ENCODE results near the gene AKR1B1.

The AKR1B1 gene

GRCh38 chr7:134463751-134464150, 4.9 kb upstream of the AKR1B1 start:
- no peak overlapping the region for H3K4me3 ChIP-seq (replicated peaks; ENCODE audit: low read depth, low read length)
- TF ChIP-seq, protein P1, sequence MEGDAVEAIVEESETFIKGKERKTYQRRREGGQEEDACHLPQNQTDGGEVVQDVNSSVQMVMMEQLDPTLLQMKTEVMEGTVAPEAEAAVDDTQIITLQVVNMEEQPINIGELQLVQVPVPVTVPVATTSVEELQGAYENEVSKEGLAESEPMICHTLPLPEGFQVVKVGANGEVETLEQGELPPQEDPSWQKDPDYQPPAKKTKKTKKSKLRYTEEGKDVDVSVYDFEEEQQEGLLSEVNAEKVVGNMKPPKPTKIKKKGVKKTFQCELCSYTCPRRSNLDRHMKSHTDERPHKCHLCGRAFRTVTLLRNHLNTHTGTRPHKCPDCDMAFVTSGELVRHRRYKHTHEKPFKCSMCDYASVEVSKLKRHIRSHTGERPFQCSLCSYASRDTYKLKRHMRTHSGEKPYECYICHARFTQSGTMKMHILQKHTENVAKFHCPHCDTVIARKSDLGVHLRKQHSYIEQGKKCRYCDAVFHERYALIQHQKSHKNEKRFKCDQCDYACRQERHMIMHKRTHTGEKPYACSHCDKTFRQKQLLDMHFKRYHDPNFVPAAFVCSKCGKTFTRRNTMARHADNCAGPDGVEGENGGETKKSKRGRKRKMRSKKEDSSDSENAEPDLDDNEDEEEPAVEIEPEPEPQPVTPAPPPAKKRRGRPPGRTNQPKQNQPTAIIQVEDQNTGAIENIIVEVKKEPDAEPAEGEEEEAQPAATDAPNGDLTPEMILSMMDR (IDR thresholded peaks at IDR 0.05; ENCODE audit: low read depth, low read length, missing control alignments): no peak
- DNase-seq (ENCODE audit: extremely low read depth, low read depth): no peak

- no peak overlapping the region for H3K4me3 ChIP-seq (replicated peaks; ENCODE audit: low read depth, low read length)
- TF ChIP-seq, protein P1 (IDR thresholded peaks at IDR 0.05; ENCODE audit: low read depth, low read length, missing control alignments): no peak
- peak; percentile 65 for DNase-seq (ENCODE audit: extremely low read depth, low read depth)
These were observed 3.5 kb upstream of the AKR1B1 start for GRCh38 chr7:134462337-134462925.

- TF ChIP-seq, protein P1 (IDR thresholded peaks at IDR 0.05; ENCODE audit: low read depth, low read length, missing control alignments): no peak
- H3K4me3 ChIP-seq (replicated peaks; ENCODE audit: low read depth, low read length): no peak overlapping the region
- DNase-seq (ENCODE audit: extremely low read depth, low read depth): no peak
These were observed 3.0 kb upstream of the AKR1B1 start for GRCh38 chr7:134461916-134462315.

DNA sequence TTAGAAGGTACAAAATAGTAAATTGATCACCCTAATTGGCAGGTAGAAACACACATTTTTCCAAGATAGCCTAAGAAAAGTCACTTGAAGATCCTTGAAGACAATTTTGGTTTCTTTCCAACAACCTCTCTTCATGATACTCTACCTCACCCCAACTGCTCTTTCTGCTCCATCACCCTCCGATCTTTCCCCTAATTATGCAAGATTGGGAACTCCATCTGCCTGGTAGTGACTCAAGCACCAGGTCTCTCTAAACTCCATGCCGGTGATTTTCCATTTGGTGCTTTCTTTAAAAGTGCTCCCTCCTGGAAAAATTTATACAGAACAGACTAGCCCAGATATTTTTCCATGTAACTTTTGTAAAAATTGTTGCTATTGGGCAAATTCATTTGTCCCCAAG, 1.1 kb upstream of the AKR1B1 start:
- H3K4me3 ChIP-seq (replicated peaks; ENCODE audit: low read depth, low read length): no peak overlapping the region
- no peak for DNase-seq (ENCODE audit: extremely low read depth, low read depth)
- TF ChIP-seq, protein P1 (IDR thresholded peaks at IDR 0.05; ENCODE audit: low read depth, low read length, missing control alignments): no peak

DNA sequence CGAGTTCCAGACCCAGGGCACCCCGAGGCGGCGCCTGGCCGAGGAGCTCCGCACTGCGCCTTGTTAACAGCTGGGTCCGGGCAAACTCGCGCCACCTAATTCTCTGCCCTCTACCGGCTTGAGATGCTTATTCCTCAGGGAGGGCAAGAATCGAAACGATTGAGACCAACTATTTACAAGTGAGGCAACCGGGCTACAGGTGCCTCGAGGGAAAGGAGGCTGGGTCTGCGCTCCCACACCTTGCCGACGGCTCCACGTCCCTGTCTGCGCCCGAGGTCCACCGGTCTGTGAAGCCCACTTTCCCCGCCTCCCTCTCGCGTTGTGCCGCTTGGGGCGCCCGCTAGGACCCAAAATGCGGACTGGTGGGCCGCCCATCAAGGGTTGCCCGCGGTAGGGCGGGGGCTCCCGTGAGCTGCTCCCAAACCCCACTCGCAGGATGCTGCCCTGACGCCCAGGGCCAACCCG, 527 bp downstream of the AKR1B1 start:
- DNase-seq (ENCODE audit: extremely low read depth, low read depth): no peak
- TF ChIP-seq, protein P1 (IDR thresholded peaks at IDR 0.05; ENCODE audit: low read depth, low read length, missing control alignments): peak; percentile 25
- H3K4me3 ChIP-seq (replicated peaks; ENCODE audit: low read depth, low read length): peak overlapping the region; percentile 84

- no peak for DNase-seq (ENCODE audit: extremely low read depth, low read depth)
- H3K4me3 ChIP-seq (replicated peaks; ENCODE audit: low read depth, low read length): no peak overlapping the region
- TF ChIP-seq, protein P1 (IDR thresholded peaks at IDR 0.05; ENCODE audit: low read depth, low read length, missing control alignments): no peak
These were observed 1.7 kb downstream of the AKR1B1 start for GRCh38 chr7:134457210-134457609.

- no peak overlapping the region for H3K4me3 ChIP-seq (replicated peaks; ENCODE audit: low read depth, low read length)
- TF ChIP-seq, protein P1 (IDR thresholded peaks at IDR 0.05; ENCODE audit: low read depth, low read length, missing control alignments): no peak
- no peak for DNase-seq (ENCODE audit: extremely low read depth, low read depth)
These were observed 4.6 kb downstream of the AKR1B1 start for GRCh38 chr7:134454277-134454676.
